Measurements from ENCODE around the gene THADA. TPM values are rescaled to one million over a fixed set of nuclear protein-coding genes. Genes with fewer than 3 reads are reported as not detected.

THADA gene
- total and polyA plus RNA-seq, 8 donors: 9.4 to 25.1 (median 18.2) TPM

DNA sequence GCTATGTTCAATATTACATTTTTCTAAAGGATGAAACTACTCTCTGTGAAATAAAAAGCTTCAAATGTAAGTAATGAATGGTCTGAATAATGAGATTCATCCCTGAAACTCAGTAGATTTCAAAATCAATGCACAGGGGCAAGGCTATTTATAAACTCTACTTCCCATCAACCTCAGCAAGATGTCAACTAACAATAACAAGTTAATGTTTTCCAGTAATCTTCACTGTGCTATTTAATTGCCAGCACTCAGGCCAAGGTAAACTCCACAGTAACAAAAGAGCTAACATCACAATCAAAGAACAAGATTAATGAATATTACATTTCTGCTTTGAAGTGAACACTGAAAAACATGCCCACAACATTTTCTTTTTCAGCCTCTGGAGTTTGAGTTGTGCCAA is 225.1 kb downstream of the THADA start:
- DNase-seq: no peak
- Histone ChIP-seq H3K4me1 (peaks cover 5 to 23% (median 16%) of the 10 kb centered on the region in 3 donors), H3K4me3 (no peak overlapping the region), H3K27ac (peak overlapping the region in 2 of 4 donors; percentile 28 to 56), H3K27me3 (no peaks in the 10 kb centered on the region), H3K9me3 (no peaks in the 10 kb centered on the region), H3K36me3 (no peaks in the 10 kb centered on the region)
- intact Hi-C loops (cut with DNase I): no loop called here
- peak; percentile 94 for FAIRE-seq
- TF ChIP-seq, protein P1, sequence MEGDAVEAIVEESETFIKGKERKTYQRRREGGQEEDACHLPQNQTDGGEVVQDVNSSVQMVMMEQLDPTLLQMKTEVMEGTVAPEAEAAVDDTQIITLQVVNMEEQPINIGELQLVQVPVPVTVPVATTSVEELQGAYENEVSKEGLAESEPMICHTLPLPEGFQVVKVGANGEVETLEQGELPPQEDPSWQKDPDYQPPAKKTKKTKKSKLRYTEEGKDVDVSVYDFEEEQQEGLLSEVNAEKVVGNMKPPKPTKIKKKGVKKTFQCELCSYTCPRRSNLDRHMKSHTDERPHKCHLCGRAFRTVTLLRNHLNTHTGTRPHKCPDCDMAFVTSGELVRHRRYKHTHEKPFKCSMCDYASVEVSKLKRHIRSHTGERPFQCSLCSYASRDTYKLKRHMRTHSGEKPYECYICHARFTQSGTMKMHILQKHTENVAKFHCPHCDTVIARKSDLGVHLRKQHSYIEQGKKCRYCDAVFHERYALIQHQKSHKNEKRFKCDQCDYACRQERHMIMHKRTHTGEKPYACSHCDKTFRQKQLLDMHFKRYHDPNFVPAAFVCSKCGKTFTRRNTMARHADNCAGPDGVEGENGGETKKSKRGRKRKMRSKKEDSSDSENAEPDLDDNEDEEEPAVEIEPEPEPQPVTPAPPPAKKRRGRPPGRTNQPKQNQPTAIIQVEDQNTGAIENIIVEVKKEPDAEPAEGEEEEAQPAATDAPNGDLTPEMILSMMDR (IDR thresholded peaks at IDR 0.05): no peak
- peak; percentile 82 to 95 (median 94) for ATAC-seq

DNA sequence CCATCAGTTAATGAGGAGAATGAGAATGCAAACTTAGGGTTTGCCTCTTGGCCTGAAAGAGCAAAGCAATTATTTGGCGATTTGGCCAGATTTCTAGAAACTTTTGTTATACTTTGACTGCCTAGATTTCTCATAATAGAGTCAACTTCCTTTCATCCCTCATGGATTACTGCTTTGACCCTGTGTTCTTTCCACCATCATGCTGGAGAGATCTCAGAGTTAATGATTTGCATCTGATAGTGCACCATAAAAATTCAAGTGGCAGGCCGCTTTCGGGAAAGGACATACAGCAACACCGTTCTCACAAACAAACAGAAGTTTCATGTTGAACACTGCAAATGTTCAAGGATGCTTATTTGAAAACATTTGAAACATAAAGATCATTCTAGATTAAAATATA is 225.7 kb downstream of the THADA start:
- DNase-seq (no peak), ATAC-seq (peak; percentile 56 to 71 (median 64)), FAIRE-seq (no peak)
- peak overlapping the region in 2 of 4 donors; percentile 28 to 56 for H3K27ac ChIP-seq
- 57 to 64% methylated on average over 4 of the region's 4 CpGs for WGBS, 2 donors
- H3K27me3 ChIP-seq: no peaks in the 10 kb centered on the region
- H3K9me3 ChIP-seq: no peaks in the 10 kb centered on the region
- H3K4me3 ChIP-seq: no peak overlapping the region
- TF ChIP-seq, protein P1 (IDR thresholded peaks at IDR 0.05): no peak
- peaks cover 5 to 23% (median 16%) of the 10 kb centered on the region in 3 donors for H3K4me1 ChIP-seq
- intact Hi-C loops (cut with DNase I): no loop called here
- H3K36me3 ChIP-seq: no peaks in the 10 kb centered on the region

DNA sequence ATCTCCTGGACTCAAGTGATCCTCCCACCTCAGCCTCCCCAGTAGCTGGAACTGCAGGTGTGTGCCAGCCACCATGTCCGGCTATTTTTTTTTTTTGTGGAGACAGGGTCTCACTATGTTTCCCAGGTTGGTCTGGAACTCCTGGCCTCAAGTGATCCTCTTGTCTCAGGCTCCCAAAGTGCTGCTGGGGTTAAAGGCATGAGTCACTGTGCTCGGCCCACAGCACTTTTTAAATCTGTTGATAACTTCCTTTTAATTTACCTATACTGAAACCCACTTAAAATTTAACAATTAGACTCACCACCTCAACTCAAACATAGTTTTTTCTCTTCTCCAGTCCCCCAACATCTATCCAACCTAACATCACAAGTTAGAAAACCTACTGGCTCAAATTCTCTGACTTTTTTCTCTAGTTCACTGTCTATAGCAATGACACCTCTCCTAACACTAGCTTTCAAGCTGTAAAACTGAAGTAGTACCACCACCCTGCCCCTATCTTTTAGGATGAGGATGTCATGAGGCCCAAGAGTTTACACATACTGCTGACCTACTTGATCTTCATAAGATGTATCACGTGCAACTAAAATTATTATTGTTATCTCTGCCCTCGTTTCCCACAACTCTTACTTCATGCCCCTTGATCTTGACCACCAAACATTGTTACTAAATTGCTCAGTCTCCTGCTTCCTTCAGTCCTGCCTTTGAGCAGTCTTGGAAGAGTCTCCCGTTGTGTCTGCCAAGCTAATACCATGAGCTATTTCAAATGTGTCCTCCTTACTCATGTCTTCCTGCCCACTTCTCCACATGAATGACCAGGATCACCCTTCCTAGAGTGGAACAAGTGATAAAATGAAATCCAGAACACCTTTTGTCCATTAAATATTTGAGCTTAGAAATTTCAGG is 227.1 kb downstream of the THADA start:
- H3K27me3 ChIP-seq: no peaks in the 10 kb centered on the region
- no peak overlapping the region for H3K4me3 ChIP-seq
- intact Hi-C loops (cut with DNase I): no loop called here
- TF ChIP-seq, protein P1 (IDR thresholded peaks at IDR 0.05): no peak
- WGBS, 2 donors: 87 to 97% methylated on average over 5 of the region's 5 CpGs
- no peaks in the 10 kb centered on the region for H3K9me3 ChIP-seq
- peaks cover 5 to 23% (median 16%) of the 10 kb centered on the region in 3 donors for H3K4me1 ChIP-seq
- H3K36me3 ChIP-seq: no peaks in the 10 kb centered on the region
- FAIRE-seq (no peak), DNase-seq (no peak), ATAC-seq (no peak)
- peak overlapping the region in 2 of 4 donors; percentile 28 to 56 for H3K27ac ChIP-seq

- FAIRE-seq: no peak
- Histone ChIP-seq H3K27me3 (no peaks in the 10 kb centered on the region), H3K4me3 (no peak overlapping the region), H3K27ac (no peak overlapping the region), H3K36me3 (no peaks in the 10 kb centered on the region), H3K4me1 (peaks cover 5 to 23% (median 19%) of the 10 kb centered on the region in 3 donors), H3K9me3 (no peaks in the 10 kb centered on the region)
- TF ChIP-seq, protein P1 (IDR thresholded peaks at IDR 0.05): no peak
- intact Hi-C loops (cut with DNase I): no loop called here
- no peak for DNase-seq
- no peak for ATAC-seq
- WGBS, 2 donors: 93 to 94% methylated on average over 3 of the region's 3 CpGs
These were observed 228.6 kb downstream of the THADA start for GRCh38 chr2:43367012-43367782.

Measured in pancreas (tissue), 10 donors.